Measurements from ENCODE around the gene PLCB4.
A peak's percentile ranks its signal among the peaks of the same experiment; 100 is the strongest.

Gene PLCB4

DNA sequence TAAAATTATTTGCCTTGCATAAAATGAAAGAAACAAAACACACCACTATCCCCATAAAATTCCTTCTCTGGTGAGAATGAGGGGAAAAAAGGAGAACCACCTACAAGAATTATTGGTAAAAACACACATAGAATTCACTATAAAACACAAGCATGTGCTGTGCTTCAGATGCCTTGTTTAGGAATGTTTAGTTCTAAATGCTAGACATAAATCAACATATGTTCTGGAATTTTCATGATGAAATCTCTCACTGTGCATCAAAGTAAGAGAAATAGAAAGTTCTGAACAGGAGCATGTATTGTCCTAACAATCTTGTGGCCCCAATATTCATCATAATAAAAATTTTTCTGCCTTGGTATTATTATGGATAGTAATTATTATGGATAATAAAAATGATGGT lies 111.0 kb downstream of the PLCB4 start:
- H3K9me2 ChIP-seq (replicated peaks; ENCODE audit: low read depth, low read length): no peaks in the 10 kb centered on the region
- TF ChIP-seq, protein P1, sequence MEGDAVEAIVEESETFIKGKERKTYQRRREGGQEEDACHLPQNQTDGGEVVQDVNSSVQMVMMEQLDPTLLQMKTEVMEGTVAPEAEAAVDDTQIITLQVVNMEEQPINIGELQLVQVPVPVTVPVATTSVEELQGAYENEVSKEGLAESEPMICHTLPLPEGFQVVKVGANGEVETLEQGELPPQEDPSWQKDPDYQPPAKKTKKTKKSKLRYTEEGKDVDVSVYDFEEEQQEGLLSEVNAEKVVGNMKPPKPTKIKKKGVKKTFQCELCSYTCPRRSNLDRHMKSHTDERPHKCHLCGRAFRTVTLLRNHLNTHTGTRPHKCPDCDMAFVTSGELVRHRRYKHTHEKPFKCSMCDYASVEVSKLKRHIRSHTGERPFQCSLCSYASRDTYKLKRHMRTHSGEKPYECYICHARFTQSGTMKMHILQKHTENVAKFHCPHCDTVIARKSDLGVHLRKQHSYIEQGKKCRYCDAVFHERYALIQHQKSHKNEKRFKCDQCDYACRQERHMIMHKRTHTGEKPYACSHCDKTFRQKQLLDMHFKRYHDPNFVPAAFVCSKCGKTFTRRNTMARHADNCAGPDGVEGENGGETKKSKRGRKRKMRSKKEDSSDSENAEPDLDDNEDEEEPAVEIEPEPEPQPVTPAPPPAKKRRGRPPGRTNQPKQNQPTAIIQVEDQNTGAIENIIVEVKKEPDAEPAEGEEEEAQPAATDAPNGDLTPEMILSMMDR (conservative IDR thresholded peaks at IDR 0.05; ENCODE audit: low read length): no peak
- no peak for TF ChIP-seq EZH2phosphoT487 (IDR thresholded peaks at IDR 0.05; ENCODE audit: borderline replicate concordance)
- H3K4me1 ChIP-seq (ENCODE audit: insufficient read depth, low read length, poor library complexity, severe bottlenecking): peaks cover 36% of the 10 kb centered on the region
- no peak overlapping the region for H2AFZ ChIP-seq (ENCODE audit: low read length)
- no peaks in the 10 kb centered on the region for H3K9me3 ChIP-seq (ENCODE audit: insufficient read depth, low read depth, low read length)
- no peak overlapping the region for H3K9ac ChIP-seq (ENCODE audit: low read depth, low read length, poor library complexity, severe bottlenecking)
- H4K20me1 ChIP-seq (ENCODE audit: insufficient read depth, low read length, poor library complexity, severe bottlenecking): no peaks in the 10 kb centered on the region
- no peaks in the 10 kb centered on the region for H3F3A ChIP-seq (ENCODE audit: low read depth)
- H3K27me3 ChIP-seq (ENCODE audit: insufficient read depth, low read length, poor library complexity, severe bottlenecking): no peaks in the 10 kb centered on the region
- peak overlapping the region; percentile 30 for H3K4me2 ChIP-seq (ENCODE audit: low read depth, low read length, poor library complexity, severe bottlenecking)
- H3K4me3 ChIP-seq (ENCODE audit: low read length, poor library complexity, severe bottlenecking): no peak overlapping the region
- H3K79me2 ChIP-seq (ENCODE audit: insufficient read depth, low read length): peaks cover 48% of the 10 kb centered on the region
- H3K36me3 ChIP-seq (ENCODE audit: insufficient read depth, low read length): no peaks in the 10 kb centered on the region

DNA sequence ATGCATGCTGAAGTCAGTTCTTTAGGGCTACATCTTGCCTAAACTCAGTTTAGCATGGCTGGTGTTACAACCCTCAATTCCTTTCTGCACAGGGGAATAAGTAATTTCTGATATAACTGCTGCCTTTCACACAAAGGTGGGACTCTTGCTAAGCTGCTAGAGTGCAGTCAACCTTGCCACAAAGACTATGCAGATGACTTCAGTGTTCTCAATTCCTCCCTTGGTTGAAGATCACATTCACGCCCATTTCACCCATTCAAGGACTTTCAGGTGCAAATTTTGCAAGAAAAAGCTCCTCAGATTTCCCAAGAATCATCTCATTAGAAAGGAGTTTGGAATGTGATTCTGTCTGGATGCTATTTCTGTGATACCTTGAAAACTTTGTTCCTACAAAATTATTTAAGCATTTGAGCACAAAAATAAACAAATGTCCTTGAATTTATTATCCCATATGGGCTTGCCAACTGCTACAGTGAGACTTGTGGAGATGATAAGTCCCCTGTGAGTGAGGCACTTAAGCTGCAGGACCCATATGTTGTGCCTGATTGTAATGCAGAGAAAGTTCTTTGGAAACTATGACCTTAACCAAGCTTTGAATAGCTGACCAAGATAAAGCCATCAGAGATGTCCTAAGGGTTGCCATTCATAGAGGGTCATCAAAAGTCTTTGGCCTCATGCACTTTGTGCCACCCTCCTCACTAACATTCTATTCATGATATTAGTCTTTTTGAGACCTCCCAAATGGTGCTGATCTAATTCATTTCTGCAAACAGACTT lies 111.8 kb downstream of the PLCB4 start:
- Histone ChIP-seq H3K9me3 (ENCODE audit: insufficient read depth, low read depth, low read length) (no peaks in the 10 kb centered on the region), H4K20me1 (ENCODE audit: insufficient read depth, low read length, poor library complexity, severe bottlenecking) (no peaks in the 10 kb centered on the region), H3K4me2 (ENCODE audit: low read depth, low read length, poor library complexity, severe bottlenecking) (no peak overlapping the region), H3F3A (ENCODE audit: low read depth) (peaks cover under 1% of the 10 kb centered on the region), H3K9ac (ENCODE audit: low read depth, low read length, poor library complexity, severe bottlenecking) (no peak overlapping the region), H3K79me2 (ENCODE audit: insufficient read depth, low read length) (peaks cover 48% of the 10 kb centered on the region), H3K9me2 (replicated peaks; ENCODE audit: low read depth, low read length) (no peaks in the 10 kb centered on the region), H2AFZ (ENCODE audit: low read length) (no peak overlapping the region), H3K27me3 (ENCODE audit: insufficient read depth, low read length, poor library complexity, severe bottlenecking) (no peaks in the 10 kb centered on the region), H3K4me1 (ENCODE audit: insufficient read depth, low read length, poor library complexity, severe bottlenecking) (peaks cover 44% of the 10 kb centered on the region), H3K36me3 (ENCODE audit: insufficient read depth, low read length) (no peaks in the 10 kb centered on the region), H3K4me3 (ENCODE audit: low read length, poor library complexity, severe bottlenecking) (no peak overlapping the region)
- TF ChIP-seq EZH2phosphoT487 (IDR thresholded peaks at IDR 0.05; ENCODE audit: borderline replicate concordance): no peak
- TF ChIP-seq, protein P1 (conservative IDR thresholded peaks at IDR 0.05; ENCODE audit: low read length): no peak

DNA sequence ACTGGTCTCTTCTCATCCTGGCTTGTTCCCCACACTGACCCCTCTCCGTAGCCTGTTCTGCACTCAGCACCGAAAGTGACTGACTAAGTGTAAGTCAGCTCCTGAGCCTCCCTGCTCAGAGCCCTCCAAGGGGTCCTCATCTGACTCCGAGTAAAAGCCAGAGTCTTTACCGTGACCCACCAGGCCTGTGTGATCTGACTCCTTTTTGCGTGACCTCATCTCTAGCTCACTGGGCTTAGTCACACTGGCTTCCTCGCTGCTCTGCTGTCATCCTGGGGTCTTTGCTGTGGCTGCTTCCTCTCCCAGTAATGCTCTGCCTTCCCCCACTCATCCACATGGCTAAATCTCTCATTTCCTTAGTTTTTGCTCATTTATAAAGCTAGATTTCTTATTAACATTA lies 116.6 kb downstream of the PLCB4 start:
- H4K20me1 ChIP-seq (ENCODE audit: insufficient read depth, low read length, poor library complexity, severe bottlenecking): no peaks in the 10 kb centered on the region
- no peak overlapping the region for H3K4me3 ChIP-seq (ENCODE audit: low read length, poor library complexity, severe bottlenecking)
- TF ChIP-seq EZH2phosphoT487 (IDR thresholded peaks at IDR 0.05; ENCODE audit: borderline replicate concordance): no peak
- TF ChIP-seq, protein P1 (conservative IDR thresholded peaks at IDR 0.05; ENCODE audit: low read length): no peak
- H3K36me3 ChIP-seq (ENCODE audit: insufficient read depth, low read length): no peaks in the 10 kb centered on the region
- H3F3A ChIP-seq (ENCODE audit: low read depth): peaks cover 17% of the 10 kb centered on the region
- peaks cover 41% of the 10 kb centered on the region for H3K4me1 ChIP-seq (ENCODE audit: insufficient read depth, low read length, poor library complexity, severe bottlenecking)
- no peak overlapping the region for H3K9ac ChIP-seq (ENCODE audit: low read depth, low read length, poor library complexity, severe bottlenecking)
- peaks cover 62% of the 10 kb centered on the region for H3K79me2 ChIP-seq (ENCODE audit: insufficient read depth, low read length)
- no peaks in the 10 kb centered on the region for H3K27me3 ChIP-seq (ENCODE audit: insufficient read depth, low read length, poor library complexity, severe bottlenecking)
- no peaks in the 10 kb centered on the region for H3K9me2 ChIP-seq (replicated peaks; ENCODE audit: low read depth, low read length)
- H3K9me3 ChIP-seq (ENCODE audit: insufficient read depth, low read depth, low read length): no peaks in the 10 kb centered on the region
- peak overlapping the region; percentile 63 for H3K4me2 ChIP-seq (ENCODE audit: low read depth, low read length, poor library complexity, severe bottlenecking)
- no peak overlapping the region for H2AFZ ChIP-seq (ENCODE audit: low read length)
